ENCODE results near the gene BLVRB.
A peak's percentile ranks its signal among the peaks of the same experiment; 100 is the strongest.

The BLVRB gene

GRCh38 chr19:40465557-40466218 is at the start of gene BLVRB:
Gene BLVRB, minus strand, starts transcription at chr19:40465745. Its CDS starts 57 bp downstream, at chr19:40465688.
- H3K4me3 ChIP-seq (replicated peaks in 1 of 2; ENCODE audit: low read depth in 2 of 2, low read length in 2 of 2): peak within 1 kb of the TSS; percentile 76 to 77
- DNase-seq (ENCODE audit: low read depth in 2 of 2): peak; percentile 99 to 100
- no peak for TF ChIP-seq CTCF (IDR thresholded peaks at IDR 0.05; ENCODE audit: low read depth, low read length)

- H3K4me3 ChIP-seq (replicated peaks in 1 of 2; ENCODE audit: low read depth in 2 of 2, low read length in 2 of 2): no peak overlapping the region
- no peak for DNase-seq (ENCODE audit: low read depth in 2 of 2)
- TF ChIP-seq CTCF (IDR thresholded peaks at IDR 0.05; ENCODE audit: low read depth, low read length): no peak
Observed at GRCh38 chr19:40513741-40514315, 48.3 kb upstream of the BLVRB start.

GRCh38 chr19:40513345-40513678 is 47.8 kb upstream of the BLVRB start:
- no peak for TF ChIP-seq CTCF (IDR thresholded peaks at IDR 0.05; ENCODE audit: low read depth, low read length)
- DNase-seq (ENCODE audit: low read depth in 2 of 2): no peak
- no peak overlapping the region for H3K4me3 ChIP-seq (replicated peaks in 1 of 2; ENCODE audit: low read depth in 2 of 2, low read length in 2 of 2)

GRCh38 chr19:40512473-40513344 is 47.2 kb upstream of the BLVRB start:
- no peak for TF ChIP-seq CTCF (IDR thresholded peaks at IDR 0.05; ENCODE audit: low read depth, low read length)
- H3K4me3 ChIP-seq (replicated peaks in 1 of 2; ENCODE audit: low read depth in 2 of 2, low read length in 2 of 2): no peak overlapping the region
- DNase-seq (ENCODE audit: low read depth in 2 of 2): peak; percentile 9 to 20

GRCh38 chr19:40512110-40512472 is 46.5 kb upstream of the BLVRB start:
- no peak overlapping the region for H3K4me3 ChIP-seq (replicated peaks in 1 of 2; ENCODE audit: low read depth in 2 of 2, low read length in 2 of 2)

GRCh38 chr19:40511487-40511886 is 45.9 kb upstream of the BLVRB start:
- TF ChIP-seq CTCF (IDR thresholded peaks at IDR 0.05; ENCODE audit: low read depth, low read length): no peak
- no peak overlapping the region for H3K4me3 ChIP-seq (replicated peaks in 1 of 2; ENCODE audit: low read depth in 2 of 2, low read length in 2 of 2)
- DNase-seq (ENCODE audit: low read depth in 2 of 2): no peak

More at GRCh38 chr19:40512110-40512472, 46.5 kb upstream of the BLVRB start:
- no peak for DNase-seq (ENCODE audit: low read depth in 2 of 2)
- no peak for TF ChIP-seq CTCF (IDR thresholded peaks at IDR 0.05; ENCODE audit: low read depth, low read length)
